OCI-LY1 (cell line): ENCODE results near the gene HP.
"Not testable (repeated sequence)": the region's sequence is repeated elsewhere in the genome, so short reads cannot be mapped to it uniquely, and the experiment has no call there.

ENCODE experiments used
- H2AFZ ChIP-seq: fragments of 200-600 bp; sonication (generic), shearing (Covaris generic); 2 replicates; pipeline ENCODE4 v1.6.0; 2014; ENCODE audit warnings: antibody characterized with exemption, mild to moderate bottlenecking, low read length
- H3F3A ChIP-seq: fragments of 200-600 bp; sonication (generic), shearing (Covaris generic); 2 replicates; pipeline ENCODE4 v1.6.0; 2014; ENCODE audit warnings: mild to moderate bottlenecking, antibody characterized with exemption, low read length, moderate library complexity; ENCODE audit not compliant: insufficient read depth
- H3K27ac ChIP-seq: fragments of 200-600 bp; sonication (generic); 2 replicates; pipeline ENCODE4 v1.5.1; 2014; ENCODE audit warnings: low read length, mixed run types, mild to moderate bottlenecking, low read depth; ENCODE audit not compliant: poor library complexity, severe bottlenecking
- H3K27me3 ChIP-seq: fragments of 200-600 bp; sonication (generic); 2 replicates; pipeline ENCODE4 v1.6.0; 2014; ENCODE audit warnings: antibody characterized with exemption, mild to moderate bottlenecking, low read length, moderate library complexity; ENCODE audit not compliant: insufficient read depth
- H3K36me3 ChIP-seq: fragments of 200-600 bp; sonication (generic); 2 replicates; pipeline ENCODE4 v1.6.1; 2014; ENCODE audit warnings: mild to moderate bottlenecking, antibody characterized with exemption, low read length, moderate library complexity, mixed read lengths; ENCODE audit not compliant: insufficient read depth
- H3K4me1 ChIP-seq: fragments of 200-600 bp; sonication (generic); 2 replicates; pipeline ENCODE4 v1.5.1; 2014; ENCODE audit warnings: mild to moderate bottlenecking, low read length, moderate library complexity; ENCODE audit not compliant: insufficient read depth, severe bottlenecking
- H3K4me2 ChIP-seq: fragments of 200-600 bp; sonication (generic), shearing (Covaris generic); 2 replicates; pipeline ENCODE4 v1.6.1; 2014; ENCODE audit warnings: low read length
- H3K4me3 ChIP-seq: fragments of 200-600 bp; sonication (generic); 2 replicates; pipeline ENCODE4 v1.5.1; 2014; ENCODE audit warnings: low read length, low read depth, mild to moderate bottlenecking, mixed read lengths; ENCODE audit not compliant: poor library complexity, severe bottlenecking
- H3K79me2 ChIP-seq: fragments of 200-600 bp; shearing (Covaris generic); 2 replicates; pipeline ENCODE4 v1.6.1; 2016; ENCODE audit warnings: mixed run types, low read length, mixed read lengths; ENCODE audit not compliant: insufficient read depth
- H3K9ac ChIP-seq: fragments of 200-600 bp; sonication (generic), shearing (Covaris generic); 2 replicates; pipeline ENCODE4 v1.6.1; 2014; ENCODE audit warnings: mild to moderate bottlenecking, low read length, mixed read lengths
- H3K9me2 ChIP-seq: fragments of 200-600 bp; sonication (generic), shearing (Covaris generic); 2 replicates; pipeline ENCODE4 v1.6.1; 2014; ENCODE audit warnings: low read depth, mild to moderate bottlenecking, low read length, mixed read lengths
- H3K9me3 ChIP-seq: fragments of 200-600 bp; shearing (Covaris generic); 2 replicates; pipeline ENCODE4 v1.6.1; 2014; ENCODE audit warnings: low read length, mixed read lengths
- H4K20me1 ChIP-seq: fragments of 200-600 bp; sonication (generic), shearing (Covaris generic); 2 replicates; pipeline ENCODE4 v1.6.0; 2016; ENCODE audit warnings: mild to moderate bottlenecking, low read length; ENCODE audit not compliant: insufficient read depth
- EZH2 ChIP-seq: fragments of 200-600 bp; sonication (generic), shearing (Covaris generic); IDR thresholded peaks from 2 replicates; pipeline ENCODE4 v1.8.0; 2017; ENCODE audit warnings: borderline replicate concordance, mixed run types, mild to moderate bottlenecking, antibody characterized with exemption, low read length, moderate library complexity, mixed read lengths
- TF ChIP-seq, protein P1 (sequence below): fragments of 200-600 bp; sonication (generic), shearing (Covaris generic); IDR thresholded peaks from 2 replicates; pipeline ENCODE4 v1.5.1; 2017; ENCODE audit warnings: mild to moderate bottlenecking, antibody characterized with exemption, low read length, moderate library complexity, mixed read lengths

Gene HP

DNA sequence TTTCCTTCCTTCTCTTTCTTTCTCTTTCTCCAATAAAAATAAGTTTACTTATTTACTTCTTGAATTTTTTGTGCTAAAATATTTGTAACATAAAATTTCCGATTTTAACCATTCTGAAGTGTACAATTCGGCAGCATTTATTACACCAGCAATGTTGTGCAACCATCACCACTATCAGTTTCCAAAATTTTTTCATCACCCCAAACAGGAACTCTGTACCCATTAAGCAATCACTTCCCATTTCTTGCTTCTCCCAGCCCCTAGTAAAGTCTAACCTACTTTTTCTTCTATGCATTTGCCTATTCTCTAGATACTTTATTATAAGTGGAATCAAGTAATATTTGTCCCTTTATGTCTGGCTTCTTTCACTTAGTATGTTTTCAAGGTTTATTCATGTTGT lies 2.5 kb upstream of the HP start:
- Histone ChIP-seq H3F3A (no peaks in the 10 kb centered on the region), H2AFZ (no peak overlapping the region), H3K4me2 (no peak overlapping the region), H3K27ac (no peak overlapping the region), H4K20me1 (no peaks in the 10 kb centered on the region), H3K79me2 (no peaks in the 10 kb centered on the region), H3K27me3 (no peaks in the 10 kb centered on the region), H3K9ac (no peak overlapping the region), H3K9me2 (no peaks in the 10 kb centered on the region), H3K9me3 (no peaks in the 10 kb centered on the region), H3K4me3 (no peak overlapping the region), H3K36me3 (no peaks in the 10 kb centered on the region), H3K4me1 (no peaks in the 10 kb centered on the region)
- TF ChIP-seq EZH2, result no peak
- TF ChIP-seq, protein P1, sequence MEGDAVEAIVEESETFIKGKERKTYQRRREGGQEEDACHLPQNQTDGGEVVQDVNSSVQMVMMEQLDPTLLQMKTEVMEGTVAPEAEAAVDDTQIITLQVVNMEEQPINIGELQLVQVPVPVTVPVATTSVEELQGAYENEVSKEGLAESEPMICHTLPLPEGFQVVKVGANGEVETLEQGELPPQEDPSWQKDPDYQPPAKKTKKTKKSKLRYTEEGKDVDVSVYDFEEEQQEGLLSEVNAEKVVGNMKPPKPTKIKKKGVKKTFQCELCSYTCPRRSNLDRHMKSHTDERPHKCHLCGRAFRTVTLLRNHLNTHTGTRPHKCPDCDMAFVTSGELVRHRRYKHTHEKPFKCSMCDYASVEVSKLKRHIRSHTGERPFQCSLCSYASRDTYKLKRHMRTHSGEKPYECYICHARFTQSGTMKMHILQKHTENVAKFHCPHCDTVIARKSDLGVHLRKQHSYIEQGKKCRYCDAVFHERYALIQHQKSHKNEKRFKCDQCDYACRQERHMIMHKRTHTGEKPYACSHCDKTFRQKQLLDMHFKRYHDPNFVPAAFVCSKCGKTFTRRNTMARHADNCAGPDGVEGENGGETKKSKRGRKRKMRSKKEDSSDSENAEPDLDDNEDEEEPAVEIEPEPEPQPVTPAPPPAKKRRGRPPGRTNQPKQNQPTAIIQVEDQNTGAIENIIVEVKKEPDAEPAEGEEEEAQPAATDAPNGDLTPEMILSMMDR, result no peak

DNA sequence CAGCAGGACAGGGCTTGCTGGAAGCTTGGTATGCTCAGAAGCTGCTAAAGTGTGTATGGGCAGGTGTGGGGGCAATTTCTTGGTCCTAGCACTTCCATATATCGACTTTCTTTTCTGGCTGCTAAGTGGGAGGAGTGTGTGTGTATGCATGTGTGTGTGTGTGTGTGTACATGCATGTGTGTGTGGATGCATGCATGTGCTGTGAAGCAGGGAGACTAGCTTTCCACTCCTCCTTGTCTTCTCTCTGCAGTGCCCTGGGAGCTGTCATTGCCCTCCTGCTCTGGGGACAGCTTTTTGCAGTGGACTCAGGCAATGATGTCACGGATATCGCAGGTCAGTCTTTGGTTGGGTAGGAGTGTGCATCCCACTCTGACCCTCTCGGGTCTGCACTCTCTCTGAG lies 1.6 kb downstream of the HP start:
- no peak overlapping the region for H3K4me2 ChIP-seq
- no peaks in the 10 kb centered on the region for H3K27me3 ChIP-seq
- TF ChIP-seq, protein P1, result no peak
- no peak for TF ChIP-seq EZH2
- no peaks in the 10 kb centered on the region for H3K4me1 ChIP-seq
- H3K27ac ChIP-seq, result no peak overlapping the region
- H3F3A ChIP-seq, result no peaks in the 10 kb centered on the region
- H3K9me2 ChIP-seq, result no peaks in the 10 kb centered on the region
- H3K9ac ChIP-seq, result no peak overlapping the region
- no peaks in the 10 kb centered on the region for H3K36me3 ChIP-seq
- no peaks in the 10 kb centered on the region for H3K79me2 ChIP-seq
- no peaks in the 10 kb centered on the region for H3K9me3 ChIP-seq
- no peaks in the 10 kb centered on the region for H4K20me1 ChIP-seq
- no peak overlapping the region for H3K4me3 ChIP-seq
- no peak overlapping the region for H2AFZ ChIP-seq

DNA sequence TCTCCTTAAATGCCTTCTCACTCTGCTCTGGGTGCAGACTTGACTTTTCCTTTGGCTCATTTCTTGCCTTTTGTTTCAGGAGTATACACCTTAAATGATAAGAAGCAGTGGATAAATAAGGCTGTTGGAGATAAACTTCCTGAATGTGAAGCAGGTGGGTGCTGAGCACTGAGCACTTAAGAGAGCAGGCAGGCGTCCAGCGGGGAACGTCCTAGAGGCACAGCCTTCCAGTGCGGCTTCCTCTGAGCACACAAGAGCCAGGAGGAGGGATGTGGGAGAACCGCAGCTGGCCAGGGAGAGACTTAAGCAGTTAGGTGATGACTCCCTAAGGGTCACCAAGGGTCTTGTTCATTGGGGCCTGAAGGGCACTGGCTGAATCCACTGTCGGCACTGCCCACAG lies 3.0 kb downstream of the HP start:
- not testable (repeated sequence) for H3K4me2 ChIP-seq, H3F3A ChIP-seq, H3K9ac ChIP-seq, H3K27ac ChIP-seq, H4K20me1 ChIP-seq, H3K4me1 ChIP-seq, H3K27me3 ChIP-seq, H3K4me3 ChIP-seq, H3K9me2 ChIP-seq, H3K36me3 ChIP-seq, H3K9me3 ChIP-seq, H3K79me2 ChIP-seq, H2AFZ ChIP-seq

DNA sequence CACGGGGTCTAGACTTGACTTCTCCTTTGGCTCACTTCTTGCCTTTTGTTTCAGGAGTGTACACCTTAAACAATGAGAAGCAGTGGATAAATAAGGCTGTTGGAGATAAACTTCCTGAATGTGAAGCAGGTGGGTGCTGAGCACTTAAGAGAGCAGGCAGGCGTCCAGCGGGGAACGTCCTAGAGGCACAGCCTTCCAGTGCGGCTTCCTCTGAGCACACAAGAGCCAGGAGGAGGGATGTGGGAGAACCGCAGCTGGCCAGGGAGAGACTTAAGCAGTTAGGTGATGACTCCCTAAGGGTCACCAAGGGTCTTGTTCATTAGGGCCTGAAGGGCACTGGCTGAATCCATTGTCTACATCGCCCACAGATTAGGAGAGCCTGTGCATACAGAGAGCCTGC lies 4.8 kb downstream of the HP start:
- not testable (repeated sequence) for H3K27ac ChIP-seq, H3K4me1 ChIP-seq, H3K9me3 ChIP-seq, H3K9me2 ChIP-seq, H3K36me3 ChIP-seq, H3F3A ChIP-seq, H3K9ac ChIP-seq, H3K27me3 ChIP-seq, H3K4me2 ChIP-seq, H3K79me2 ChIP-seq, H4K20me1 ChIP-seq, H3K4me3 ChIP-seq, H2AFZ ChIP-seq
